Body of pancreas (tissue), 4 donors: ENCODE data around the gene DCHS1. TPM values are rescaled to one million over a fixed set of nuclear protein-coding genes. Genes with fewer than 3 reads are reported as not detected.

Experiments used
- ATAC-seq: fragments of 150-250 bp; one replicate; pipeline ENCODE4 v1.9.1; 2016
- DNase-seq, 4 donors: peaks; one replicate each; pipeline ENCODE4 v3.0.0-alpha.2; 2019
- H3K27ac ChIP-seq, 4 donors: fragments of 200-600 bp; sonication (generic); 1 replicate in 3 of 4; 2 replicates in 1 of 4; pipeline versions ENCODE4 v1.5.1 to v1.6.1; 2016 to 2019; ENCODE audit warnings: mild to moderate bottlenecking in 1 of 4, mixed read lengths in 1 of 4, moderate library complexity in 1 of 4
- H3K27me3 ChIP-seq, 2 donors: fragments of 200-600 bp; sonication (generic); one replicate each; pipeline ENCODE4 v1.6.0; 2016; ENCODE audit warnings: mild to moderate bottlenecking in 1 of 2
- H3K36me3 ChIP-seq, 2 donors: fragments of 200-600 bp; sonication (generic); replicated peaks in 1 of 2; 2 replicates each; pipeline ENCODE4 v1.5.1; 2016; ENCODE audit warnings: low read depth in 2 of 2; ENCODE audit not compliant: insufficient read depth in 1 of 2
- H3K4me1 ChIP-seq: fragments of 200-600 bp; sonication (generic); one replicate; pipeline ENCODE4 v1.6.0; 2016
- H3K4me3 ChIP-seq, 2 donors: fragments of 200-600 bp; sonication (generic); 1 replicate in 1 of 2; 2 replicates in 1 of 2; pipeline ENCODE4 v1.5.1; 2016 to 2019
- H3K9me3 ChIP-seq, 3 donors: fragments of 200-600 bp; sonication (generic); 1 replicate in 2 of 3; 2 replicates in 1 of 3; pipeline ENCODE4 v1.5.1; 2016
- CTCF ChIP-seq, 7 experiments: fragments of 450-650 bp in 4 of 7; fragments of 200-600 bp in 3 of 7; sonication (generic) in 3 of 7; IDR thresholded peaks; one replicate each; pipeline ENCODE4 v1.5.1; 2016 to 2019; ENCODE audit warnings: antibody characterized with exemption in 7 of 7
- POLR2A ChIP-seq, 3 donors: fragments of 450-650 bp; IDR thresholded peaks; one replicate each; pipeline ENCODE4 v1.6.1; 2016; ENCODE audit warnings: antibody characterized with exemption in 3 of 3, mild to moderate bottlenecking in 2 of 3
- WGBS, 2 donors: methylation state at CpG; one replicate each; pipeline ENCODE4 v1.1.5; 2017; 5-methylcytosine and 5-hydroxymethylcytosine counted together
- intact Hi-C: fragments of 100-400 bp; cut with DNase I; formaldehyde crosslinking; loops from one replicate; pipeline ENCODE4 v1.15.1; 2023
- total RNA-seq, 2 donors: library from RNA; depleted of rRNA; stranded (reverse); fragments of >200 nt; gene quantifications; one replicate each; pipeline ENCODE4 v1.1.0, GENCODE V29; 2016

The DCHS1 gene
- total RNA-seq, 2 donors from 2014 or later: 6.0 to 10.9 TPM

DNA sequence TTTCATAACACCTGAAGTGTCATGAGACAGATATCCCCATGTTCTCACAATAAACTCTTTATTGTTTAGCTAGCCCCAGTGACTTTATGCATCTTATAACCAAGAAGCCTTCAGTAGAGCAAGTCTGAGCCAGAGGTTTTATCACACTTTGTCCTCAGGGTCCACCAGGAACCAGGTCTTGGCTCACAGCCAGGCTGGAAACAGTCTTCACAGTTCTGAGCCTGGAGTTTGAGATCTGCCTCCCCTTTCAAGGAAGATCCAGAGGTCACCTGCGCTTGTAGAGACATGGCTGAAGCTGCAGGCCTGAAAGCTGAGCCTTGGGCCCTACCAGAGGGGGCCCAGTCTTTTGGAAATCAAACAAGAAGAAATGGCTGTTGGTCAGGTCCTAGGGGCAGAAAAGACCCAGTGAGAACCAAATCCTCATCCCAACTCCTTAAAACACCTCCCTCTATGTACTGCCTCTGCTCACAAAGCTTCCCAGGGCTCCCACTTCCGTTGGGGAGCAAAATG, 55.7 kb downstream of the DCHS1 start:
- Histone ChIP-seq H3K9me3 (no peaks in the 10 kb centered on the region), H3K4me1 (peaks cover 25% of the 10 kb centered on the region), H3K27me3 (no peaks in the 10 kb centered on the region), H3K27ac (no peak overlapping the region), H3K36me3 (peaks cover 4 to 16% of the 10 kb centered on the region in 2 donors), H3K4me3 (no peak overlapping the region)
- DNase-seq: no peak
- intact Hi-C loops: loop anchor here (10.0 kb wide), 2 partner anchors 65 to 115 kb away; partner anchors contain the start of genes ARFIP2 and TIMM10B
- no peak for ATAC-seq
- TF ChIP-seq POLR2A (IDR thresholded peaks at IDR 0.05) (no peak), CTCF (IDR thresholded peaks at IDR 0.05) (no peak)
- WGBS, 2 donors: 70 to 88% methylated on average over 2 of the region's 2 CpGs

GRCh38 chr11:6599449-6599848, 56.2 kb downstream of the DCHS1 start:
- Histone ChIP-seq H3K9me3 (no peaks in the 10 kb centered on the region), H3K27ac (no peak overlapping the region), H3K4me3 (no peak overlapping the region), H3K27me3 (no peaks in the 10 kb centered on the region), H3K4me1 (peaks cover 22% of the 10 kb centered on the region), H3K36me3 (peaks cover 4 to 16% of the 10 kb centered on the region in 2 donors)
- WGBS, 2 donors: 65 to 89% methylated on average over 1 of the region's 1 CpG
- no peak for TF ChIP-seq CTCF (IDR thresholded peaks at IDR 0.05)
- TF ChIP-seq POLR2A (IDR thresholded peaks at IDR 0.05): no peak
- intact Hi-C loops: loop anchor here (10.0 kb wide), 1 partner anchor 65 kb away; no protein-coding TSS in a partner anchor
- ATAC-seq (no peak), DNase-seq (no peak)

DNA sequence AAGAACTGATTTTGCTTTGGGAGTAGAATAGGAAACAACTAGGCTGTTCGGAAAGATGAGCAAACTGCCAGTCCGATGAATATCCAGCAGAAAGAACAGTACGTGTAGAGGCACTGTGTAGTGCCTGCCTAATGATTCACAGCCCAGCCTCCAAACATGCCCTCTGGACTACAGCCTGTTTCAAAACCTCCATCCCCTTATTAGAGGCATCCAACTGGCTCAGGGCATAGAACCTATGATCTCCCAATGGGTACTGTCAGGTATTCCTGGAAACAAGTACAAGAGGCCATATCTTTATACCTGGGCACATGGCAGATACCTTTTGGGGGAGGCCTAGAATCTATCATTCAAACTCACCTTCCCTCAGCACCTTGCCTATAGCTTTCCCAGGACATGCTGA, 57.1 kb downstream of the DCHS1 start:
- TF ChIP-seq POLR2A (IDR thresholded peaks at IDR 0.05): no peak
- no peak for TF ChIP-seq CTCF (IDR thresholded peaks at IDR 0.05)
- peaks cover 22% of the 10 kb centered on the region for H3K4me1 ChIP-seq
- DNase-seq: no peak
- intact Hi-C loops: loop anchor here (10.0 kb wide), 1 partner anchor 64 kb away; no protein-coding TSS in a partner anchor
- no peaks in the 10 kb centered on the region for H3K27me3 ChIP-seq
- peaks cover 4 to 18% of the 10 kb centered on the region in 2 donors for H3K36me3 ChIP-seq
- WGBS, 2 donors: 84 to 87% methylated on average over 3 of the region's 3 CpGs
- H3K9me3 ChIP-seq: no peaks in the 10 kb centered on the region
- no peak overlapping the region for H3K27ac ChIP-seq
- ATAC-seq: no peak
- H3K4me3 ChIP-seq: no peak overlapping the region

- ATAC-seq (no peak), DNase-seq (no peak)
- 57 to 71% methylated on average over 5 of the region's 5 CpGs for WGBS, 2 donors
- Histone ChIP-seq H3K9me3 (no peaks in the 10 kb centered on the region), H3K27ac (no peak overlapping the region), H3K36me3 (peaks cover 4 to 18% of the 10 kb centered on the region in 2 donors), H3K4me3 (no peak overlapping the region), H3K27me3 (no peaks in the 10 kb centered on the region), H3K4me1 (peaks cover 9% of the 10 kb centered on the region)
- intact Hi-C loops: loop anchor here (10.0 kb wide), 1 partner anchor 62 kb away; no protein-coding TSS in a partner anchor
- TF ChIP-seq POLR2A (IDR thresholded peaks at IDR 0.05) (no peak), CTCF (IDR thresholded peaks at IDR 0.05) (no peak)
Measured at GRCh38 chr11:6596239-6596877, 59.3 kb downstream of the DCHS1 start.
